Measurements from ENCODE around the gene CACNA1B.

DNA sequence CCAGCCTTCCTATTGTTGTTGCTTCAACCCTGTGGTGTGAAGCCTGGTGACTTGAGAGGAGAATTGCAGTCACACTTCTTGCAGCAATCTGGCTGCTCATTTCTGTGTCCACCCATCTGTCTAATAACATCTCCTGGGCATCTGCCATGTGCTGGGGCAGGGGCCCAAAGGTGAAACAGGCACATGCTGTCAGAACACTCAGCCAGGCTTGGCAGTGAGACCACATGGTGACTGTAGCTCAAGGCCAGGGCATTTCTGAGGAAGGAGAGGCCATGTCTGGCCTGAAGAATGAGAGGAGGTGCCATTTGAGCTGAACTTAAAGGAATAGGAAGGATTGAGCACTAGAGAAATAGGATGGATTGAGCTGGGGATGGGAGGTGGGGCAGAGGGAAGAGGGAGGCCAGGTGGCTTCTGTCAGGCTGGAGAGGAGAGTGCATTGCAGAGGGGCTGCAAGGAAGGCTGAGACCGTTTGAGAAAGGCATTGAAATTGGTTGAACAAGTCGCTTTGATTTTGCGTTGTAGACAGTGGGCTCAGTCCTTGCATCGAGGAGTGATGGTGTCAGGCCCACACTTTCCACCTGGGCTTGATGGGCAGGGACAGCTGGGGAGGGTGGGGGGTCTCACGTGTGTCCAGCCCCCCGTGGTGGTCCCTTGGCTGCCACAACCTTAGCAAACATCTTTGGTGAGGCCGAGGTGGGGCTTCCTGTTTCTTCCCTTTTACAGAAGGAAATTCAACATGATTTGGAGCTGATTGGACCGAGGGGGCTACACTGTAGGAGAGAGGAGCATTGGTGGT, 222.4 kb downstream of the CACNA1B start:
- TF ChIP-seq, protein P1, sequence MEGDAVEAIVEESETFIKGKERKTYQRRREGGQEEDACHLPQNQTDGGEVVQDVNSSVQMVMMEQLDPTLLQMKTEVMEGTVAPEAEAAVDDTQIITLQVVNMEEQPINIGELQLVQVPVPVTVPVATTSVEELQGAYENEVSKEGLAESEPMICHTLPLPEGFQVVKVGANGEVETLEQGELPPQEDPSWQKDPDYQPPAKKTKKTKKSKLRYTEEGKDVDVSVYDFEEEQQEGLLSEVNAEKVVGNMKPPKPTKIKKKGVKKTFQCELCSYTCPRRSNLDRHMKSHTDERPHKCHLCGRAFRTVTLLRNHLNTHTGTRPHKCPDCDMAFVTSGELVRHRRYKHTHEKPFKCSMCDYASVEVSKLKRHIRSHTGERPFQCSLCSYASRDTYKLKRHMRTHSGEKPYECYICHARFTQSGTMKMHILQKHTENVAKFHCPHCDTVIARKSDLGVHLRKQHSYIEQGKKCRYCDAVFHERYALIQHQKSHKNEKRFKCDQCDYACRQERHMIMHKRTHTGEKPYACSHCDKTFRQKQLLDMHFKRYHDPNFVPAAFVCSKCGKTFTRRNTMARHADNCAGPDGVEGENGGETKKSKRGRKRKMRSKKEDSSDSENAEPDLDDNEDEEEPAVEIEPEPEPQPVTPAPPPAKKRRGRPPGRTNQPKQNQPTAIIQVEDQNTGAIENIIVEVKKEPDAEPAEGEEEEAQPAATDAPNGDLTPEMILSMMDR (IDR thresholded peaks at IDR 0.05), result no peak
- TF ChIP-seq POLR2A (IDR thresholded peaks at IDR 0.05), result no peak
